ENCODE results near the gene GET4.

GRCh38 chr7:904847-905246, 28.5 kb downstream of the GET4 start:
- TF ChIP-seq CTCF (IDR thresholded peaks at IDR 0.05): no peak
- TF ChIP-seq ZFX (IDR thresholded peaks at IDR 0.05; ENCODE audit: borderline replicate concordance): no peak

Data from 22Rv1 (cell line).